CD4-positive, alpha-beta T cell treated with Interleukin-15 for 1 hour (primary cell): ENCODE results near the gene LRRC7.
"Not testable (repeated sequence)": the region's sequence is repeated elsewhere in the genome, so short reads cannot be mapped to it uniquely, and the experiment has no call there.

ENCODE experiments used
- DNase-seq: peaks from one replicate; pipeline ENCODE4 v3.0.0-alpha.2; 2020

LRRC7 gene

GRCh38 chr1:69987881-69988280 lies 420.2 kb downstream of the LRRC7 start:
- DNase-seq: no peak

- DNase-seq: no peak
Measured at GRCh38 chr1:69991644-69992043, 423.9 kb downstream of the LRRC7 start.

- DNase-seq: no peak
Measured at GRCh38 chr1:69992594-69992993, 424.9 kb downstream of the LRRC7 start.

GRCh38 chr1:69993810-69994209 lies 426.1 kb downstream of the LRRC7 start:
- no peak for DNase-seq

- DNase-seq: no peak
Measured at GRCh38 chr1:69994241-69994640, 426.5 kb downstream of the LRRC7 start.

GRCh38 chr1:69998847-69999246 lies 431.1 kb downstream of the LRRC7 start:
- no peak for DNase-seq

GRCh38 chr1:70003211-70003908 lies 435.6 kb downstream of the LRRC7 start:
- no peak for DNase-seq

- no peak for DNase-seq
Measured at GRCh38 chr1:70005386-70006034, 437.8 kb downstream of the LRRC7 start.

GRCh38 chr1:70008660-70009059 lies 440.9 kb downstream of the LRRC7 start:
- DNase-seq: no peak

GRCh38 chr1:70017770-70018169 lies 450.0 kb downstream of the LRRC7 start:
- no peak for DNase-seq

- DNase-seq: no peak
Measured at GRCh38 chr1:70024272-70024671, 456.6 kb downstream of the LRRC7 start.

- DNase-seq: no peak
Measured at GRCh38 chr1:70025052-70025451, 457.3 kb downstream of the LRRC7 start.

GRCh38 chr1:70025846-70026245 lies 458.1 kb downstream of the LRRC7 start:
- no peak for DNase-seq

GRCh38 chr1:70033266-70033873 lies 465.6 kb downstream of the LRRC7 start:
- DNase-seq: no peak

- DNase-seq: no peak
Measured at GRCh38 chr1:70033936-70034335, 466.2 kb downstream of the LRRC7 start.

- DNase-seq: no peak
Measured at GRCh38 chr1:70034403-70034802, 466.7 kb downstream of the LRRC7 start.

GRCh38 chr1:70038025-70038424 lies 470.3 kb downstream of the LRRC7 start:
- no peak for DNase-seq

GRCh38 chr1:70039485-70039884 lies 471.8 kb downstream of the LRRC7 start:
- no peak for DNase-seq

- no peak for DNase-seq
Measured at GRCh38 chr1:70041317-70042045, 473.8 kb downstream of the LRRC7 start.

GRCh38 chr1:70042090-70042731 lies 474.5 kb downstream of the LRRC7 start:
- DNase-seq: no peak

GRCh38 chr1:70043804-70044203 lies 476.1 kb downstream of the LRRC7 start:
- DNase-seq: no peak

- DNase-seq: no peak
Measured at GRCh38 chr1:70044832-70045231, 477.1 kb downstream of the LRRC7 start.

- DNase-seq: not testable (repeated sequence)
Measured at GRCh38 chr1:70045581-70045980, 477.9 kb downstream of the LRRC7 start.
